Mucosa of rectum (tissue), 2 donors: ENCODE data around the gene SLC1A3.

Source experiments
- H3K27ac ChIP-seq, 2 donors: one replicate each; pipeline ENCODE4 v1.7.0; 2013; ENCODE audit warnings: inconsistent platforms in 2 of 2, low read depth in 2 of 2, low read length in 2 of 2
- H3K27me3 ChIP-seq, 2 donors: one replicate each; pipeline ENCODE4 v1.7.0; 2013; ENCODE audit warnings: low read length in 2 of 2; ENCODE audit not compliant: control insufficient read depth in 2 of 2, insufficient read depth in 2 of 2
- H3K36me3 ChIP-seq, 2 donors: one replicate each; pipeline ENCODE4 v1.7.0; 2013; ENCODE audit warnings: low read length in 2 of 2; ENCODE audit not compliant: control insufficient read depth in 2 of 2, insufficient read depth in 2 of 2
- H3K4me1 ChIP-seq, 2 donors: one replicate each; pipeline ENCODE4 v1.7.0; 2013; ENCODE audit warnings: low read length in 2 of 2, mild to moderate bottlenecking in 1 of 2; ENCODE audit not compliant: control insufficient read depth in 2 of 2, insufficient read depth in 2 of 2
- H3K4me3 ChIP-seq, 2 donors: one replicate each; pipeline ENCODE4 v1.7.0; 2013; ENCODE audit warnings: low read length in 2 of 2
- H3K9ac ChIP-seq, 2 donors: one replicate each; pipeline ENCODE4 v1.7.0; 2013; ENCODE audit warnings: low read length in 2 of 2, low read depth in 1 of 2, mild to moderate bottlenecking in 1 of 2
- H3K9me3 ChIP-seq, 2 donors: one replicate each; pipeline ENCODE4 v1.7.0; 2013; ENCODE audit warnings: low read length in 2 of 2; ENCODE audit not compliant: control insufficient read depth in 2 of 2
- donor health status: healthy.
- donor health status: Normal muscosa, but diverticular disease.

The SLC1A3 gene

DNA sequence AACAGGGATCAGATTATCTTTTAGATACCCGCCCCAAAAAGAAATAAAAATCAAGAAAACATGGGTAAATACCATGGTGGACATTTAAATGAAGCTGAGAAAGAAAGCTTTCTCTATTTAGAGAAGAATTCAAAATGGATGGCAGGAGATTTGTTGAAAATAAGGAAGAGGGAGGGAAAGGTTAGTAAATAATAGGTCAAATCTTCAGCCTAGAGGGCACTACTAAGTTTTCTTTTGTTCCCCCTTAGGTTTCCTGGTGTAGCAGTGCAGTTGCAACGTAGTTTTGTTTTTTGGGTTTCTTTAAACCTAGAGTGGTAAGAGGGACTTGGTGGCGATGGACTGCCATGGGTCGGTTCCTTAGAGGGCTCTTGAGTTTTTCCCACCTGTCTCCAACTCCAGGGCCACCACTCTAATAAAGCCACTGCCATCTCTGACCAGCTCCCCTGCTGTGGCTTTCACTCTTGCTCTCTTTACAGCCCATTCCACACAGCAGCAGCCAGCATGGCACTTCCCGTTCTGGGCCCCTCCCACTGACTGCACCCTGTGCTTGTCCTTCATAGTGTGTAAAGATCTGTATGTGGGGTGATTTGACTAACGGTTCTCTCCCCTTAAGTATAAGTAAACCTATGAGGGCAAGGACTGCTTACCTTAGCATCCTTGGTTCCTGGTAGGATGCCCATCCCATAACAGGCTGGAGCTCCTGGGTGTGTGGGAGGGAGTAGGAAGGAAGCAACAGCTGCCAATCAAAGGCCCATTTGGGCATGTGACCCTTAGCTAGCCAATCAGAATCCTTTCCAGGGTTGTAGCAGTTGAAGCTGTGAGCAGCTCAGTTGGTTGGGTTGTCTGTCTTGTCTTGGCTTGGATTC is 118.3 kb downstream of the SLC1A3 start:
- Histone ChIP-seq H3K9ac (peak overlapping the region in 1 of 2 donors; percentile 15), H3K36me3 (no peaks in the 10 kb centered on the region), H3K4me1 (peaks cover 0 to 3% of the 10 kb centered on the region in 2 donors), H3K9me3 (no peaks in the 10 kb centered on the region), H3K4me3 (peak overlapping the region; percentile 35 to 49), H3K27ac (peak overlapping the region; percentile 53 to 54), H3K27me3 (peaks cover 0 to 2% of the 10 kb centered on the region in 2 donors)

DNA sequence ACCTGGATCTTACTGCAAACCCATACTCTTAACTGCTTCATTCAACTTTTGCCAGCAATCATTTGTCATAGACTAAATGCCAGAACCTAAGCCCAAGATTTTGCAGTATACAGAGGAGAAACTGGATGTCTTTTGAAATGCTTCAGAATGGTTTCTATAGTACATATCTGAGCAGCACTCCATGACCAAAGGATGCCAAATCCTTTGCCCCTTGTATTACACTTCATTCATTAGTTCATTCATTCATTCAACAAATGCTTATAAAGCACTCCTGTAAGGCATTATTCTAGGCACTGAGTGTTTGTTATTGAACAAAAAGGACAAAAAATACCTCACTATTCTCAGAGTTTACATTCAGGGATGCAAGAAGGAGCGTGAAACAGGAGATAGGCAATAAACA is 119.9 kb downstream of the SLC1A3 start:
- H3K27ac ChIP-seq, result no peak overlapping the region
- H3K4me1 ChIP-seq, result peaks cover 0 to 3% of the 10 kb centered on the region in 2 donors
- no peaks in the 10 kb centered on the region for H3K36me3 ChIP-seq
- peaks cover 0 to 2% of the 10 kb centered on the region in 2 donors for H3K27me3 ChIP-seq
- H3K4me3 ChIP-seq, result no peak overlapping the region
- H3K9ac ChIP-seq, result no peak overlapping the region
- no peaks in the 10 kb centered on the region for H3K9me3 ChIP-seq

- H3K9me3 ChIP-seq, result no peaks in the 10 kb centered on the region
- H3K4me1 ChIP-seq, result peaks cover 0 to 3% of the 10 kb centered on the region in 2 donors
- peaks cover 0 to 2% of the 10 kb centered on the region in 2 donors for H3K27me3 ChIP-seq
- no peaks in the 10 kb centered on the region for H3K36me3 ChIP-seq
- no peak overlapping the region for H3K4me3 ChIP-seq
- H3K9ac ChIP-seq, result no peak overlapping the region
- H3K27ac ChIP-seq, result no peak overlapping the region
Observed at GRCh38 chr5:36726767-36727166, 120.4 kb downstream of the SLC1A3 start.

GRCh38 chr5:36728697-36729543 is 122.5 kb downstream of the SLC1A3 start:
- Histone ChIP-seq H3K9ac (no peak overlapping the region), H3K9me3 (no peaks in the 10 kb centered on the region), H3K27ac (no peak overlapping the region), H3K4me3 (no peak overlapping the region), H3K36me3 (no peaks in the 10 kb centered on the region), H3K4me1 (peaks cover 0 to 2% of the 10 kb centered on the region in 2 donors), H3K27me3 (peaks cover 0 to 2% of the 10 kb centered on the region in 2 donors)

GRCh38 chr5:36730537-36731216 is 124.3 kb downstream of the SLC1A3 start:
- no peak overlapping the region for H3K27ac ChIP-seq
- no peak overlapping the region for H3K9ac ChIP-seq
- H3K36me3 ChIP-seq, result no peaks in the 10 kb centered on the region
- peaks cover 0 to 2% of the 10 kb centered on the region in 2 donors for H3K27me3 ChIP-seq
- H3K9me3 ChIP-seq, result no peaks in the 10 kb centered on the region
- no peak overlapping the region for H3K4me3 ChIP-seq
- no peaks in the 10 kb centered on the region for H3K4me1 ChIP-seq

DNA sequence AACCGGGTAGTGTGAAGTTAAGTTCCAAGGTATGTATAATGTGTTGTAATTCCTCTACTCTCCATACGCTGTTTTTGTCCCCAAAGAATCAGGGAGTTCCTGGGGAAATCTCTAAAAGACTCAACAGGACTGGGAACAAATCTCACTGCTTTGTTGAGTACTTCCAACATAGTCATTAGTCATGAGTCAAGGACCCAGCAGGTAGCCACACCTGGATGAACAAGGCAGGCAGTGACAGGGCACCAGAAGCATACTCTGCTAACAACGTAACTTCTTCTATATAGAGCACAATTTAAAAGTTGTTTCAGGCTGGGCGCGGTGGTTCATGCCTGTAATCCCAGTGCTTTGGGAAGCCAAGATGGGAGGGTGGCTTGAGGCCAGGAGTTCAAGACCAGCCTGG is 126.8 kb downstream of the SLC1A3 start:
- H3K9me3 ChIP-seq, result no peaks in the 10 kb centered on the region
- no peak overlapping the region for H3K9ac ChIP-seq
- H3K36me3 ChIP-seq, result no peaks in the 10 kb centered on the region
- H3K27ac ChIP-seq, result no peak overlapping the region
- H3K4me1 ChIP-seq, result no peaks in the 10 kb centered on the region
- no peak overlapping the region for H3K4me3 ChIP-seq
- no peaks in the 10 kb centered on the region for H3K27me3 ChIP-seq

DNA sequence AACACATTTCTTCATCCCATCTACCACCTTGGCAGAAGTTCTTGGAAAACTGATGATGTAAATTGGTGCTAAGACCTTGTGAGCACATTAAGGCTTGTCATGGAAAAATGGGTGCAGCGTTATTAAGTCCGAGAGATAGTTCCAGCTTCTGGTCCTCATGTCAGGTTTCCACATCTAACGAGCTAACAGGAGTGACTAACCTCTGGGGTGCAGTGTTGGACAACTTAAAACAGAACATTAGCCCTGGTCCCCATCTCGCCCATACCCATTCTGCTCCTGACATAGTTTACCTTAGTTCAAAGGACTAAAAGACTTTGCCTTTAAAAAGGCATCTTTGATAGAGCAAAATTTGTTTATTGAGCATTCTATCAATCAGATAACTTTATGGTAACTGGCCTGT is 128.0 kb downstream of the SLC1A3 start:
- Histone ChIP-seq H3K27me3 (no peaks in the 10 kb centered on the region), H3K4me1 (no peaks in the 10 kb centered on the region), H3K9ac (no peak overlapping the region), H3K27ac (no peak overlapping the region), H3K9me3 (no peaks in the 10 kb centered on the region), H3K36me3 (no peaks in the 10 kb centered on the region), H3K4me3 (no peak overlapping the region)

- no peaks in the 10 kb centered on the region for H3K36me3 ChIP-seq
- H3K9me3 ChIP-seq, result no peaks in the 10 kb centered on the region
- H3K27me3 ChIP-seq, result no peaks in the 10 kb centered on the region
- no peak overlapping the region for H3K9ac ChIP-seq
- no peak overlapping the region for H3K27ac ChIP-seq
- H3K4me1 ChIP-seq, result peaks cover 0 to 5% of the 10 kb centered on the region in 2 donors
- no peak overlapping the region for H3K4me3 ChIP-seq
Observed at GRCh38 chr5:36735891-36736290, 129.5 kb downstream of the SLC1A3 start.
